H1 (cell line): Measurements from ENCODE around the gene HMMR. TPM values are rescaled to one million over a fixed set of nuclear protein-coding genes. Genes with fewer than 3 reads are reported as not detected.

Experiments used
- CTCF ChIA-PET: fragments of 300-600 bp; sonication (Branson Sonifier 250); formaldehyde crosslinking; loops from one replicate; lab custom pipeline; 2021; ENCODE audit not compliant: partially characterized antibody; lab: Charles Lee
- POLR2A ChIA-PET: fragments of 300-600 bp; sonication (Branson Sonifier 250); formaldehyde crosslinking; loops from one replicate; lab custom pipeline; 2021; ENCODE audit warnings: inconsistent platforms; ENCODE audit not compliant: partially characterized antibody; lab: Charles Lee
- DNase-seq, 2 experiments: peaks; one replicate each; pipeline versions ENCODE4 v3.0.0 to v3.0.0-alpha.2; 2010 to 2022; ENCODE audit warnings: low spot score in 2 of 2, low read depth in 1 of 2, mixed read lengths in 1 of 2
- FAIRE-seq: peaks from 2 replicates; lab custom pipeline; 2011; peaks lifted over from hg19 to GRCh38; lab: Jason Lieb, UNC
- H2AFZ ChIP-seq: 2 replicates; pipeline ENCODE4 v1.8.1; 2012; ENCODE audit warnings: low read length, inconsistent platforms
- H2AK5ac ChIP-seq: 2 replicates; pipeline ENCODE4 v1.6.1; 2013; ENCODE audit warnings: low read depth, low read length
- H2BK120ac ChIP-seq: replicated peaks from 2 replicates; pipeline ENCODE3; 2013; ENCODE audit warnings: low read depth, low read length, inconsistent platforms
- H2BK12ac ChIP-seq: 2 replicates; pipeline ENCODE4 v1.6.1; 2013; ENCODE audit warnings: low read depth, low read length
- H2BK15ac ChIP-seq: 2 replicates; pipeline ENCODE4 v1.6.1; 2013; ENCODE audit warnings: low read length
- H2BK20ac ChIP-seq: 2 replicates; pipeline ENCODE4 v1.6.1; 2013; ENCODE audit warnings: low read length
- H2BK5ac ChIP-seq: 2 replicates; pipeline ENCODE4 v1.6.1; 2013; ENCODE audit warnings: low read depth, low read length
- H3K14ac ChIP-seq: 2 replicates; pipeline ENCODE4 v1.6.1; 2013; ENCODE audit warnings: inconsistent platforms; ENCODE audit not compliant: insufficient read length
- H3K18ac ChIP-seq: 2 replicates; pipeline ENCODE4 v1.6.1; 2013; ENCODE audit warnings: low read length; ENCODE audit errors: extremely low read depth
- H3K23ac ChIP-seq: 2 replicates; pipeline ENCODE4 v1.6.1; 2013; ENCODE audit warnings: inconsistent platforms; ENCODE audit not compliant: insufficient read length
- H3K23me2 ChIP-seq: 2 replicates; pipeline ENCODE4 v1.6.1; 2013; ENCODE audit warnings: low read depth, low read length
- H3K27ac ChIP-seq: 2 replicates; pipeline ENCODE4 v1.6.1; 2011; ENCODE audit warnings: low read depth, low read length, inconsistent platforms
- H3K27me3 ChIP-seq, 4 experiments: replicated peaks in 1 of 4; 1 replicate in 1 of 4; 2 replicates in 3 of 4; pipeline versions ENCODE4 v1.6.1 to v1.8.1; 2011 to 2013; ENCODE audit warnings: low read length in 3 of 4, mild to moderate bottlenecking in 3 of 4, inconsistent platforms in 2 of 4, mixed read lengths in 2 of 4, moderate library complexity in 1 of 4; ENCODE audit not compliant: control insufficient read depth in 3 of 4, insufficient read depth in 3 of 4; ENCODE audit errors: extremely low read depth in 1 of 4
- H3K36me3 ChIP-seq, 4 experiments: 2 replicates each; pipeline versions ENCODE4 v1.6.1 to v1.8.1; 2011 to 2013; ENCODE audit warnings: mild to moderate bottlenecking in 4 of 4, low read length in 3 of 4, moderate library complexity in 2 of 4, control low read depth in 1 of 4, inconsistent platforms in 1 of 4; ENCODE audit not compliant: insufficient read depth in 4 of 4, control insufficient read depth in 2 of 4
- H3K4ac ChIP-seq: replicated peaks from 2 replicates; pipeline ENCODE3; 2013; ENCODE audit warnings: low read length, low read depth, mixed read lengths, inconsistent platforms; ENCODE audit not compliant: insufficient read length
- H3K4me1 ChIP-seq, 4 experiments: replicated peaks in 1 of 4; 1 replicate in 1 of 4; 2 replicates in 3 of 4; pipeline versions ENCODE4 v1.6.1 to v1.8.1; 2011 to 2013; ENCODE audit warnings: low read length in 3 of 4, inconsistent platforms in 2 of 4, mixed read lengths in 1 of 4; ENCODE audit not compliant: insufficient read depth in 4 of 4, control insufficient read depth in 3 of 4
- H3K4me2 ChIP-seq, 2 experiments: 2 replicates each; pipeline versions ENCODE4 v1.6.1 to v1.8.1; 2011 to 2013; ENCODE audit warnings: low read depth in 2 of 2, low read length in 2 of 2, control low read depth in 1 of 2, inconsistent platforms in 1 of 2, mild to moderate bottlenecking in 1 of 2; ENCODE audit not compliant: insufficient read depth in 1 of 2
- H3K4me3 ChIP-seq, 4 experiments: fragments of 200-600, 300-600 bp in 1 of 4; sonication (generic), shearing (Covaris generic), sonication (Bioruptor Twin) in 1 of 4; 2 replicates each; pipeline versions ENCODE4 v1.5.1 to v1.8.1; 2011 to 2016; ENCODE audit warnings: low read length in 4 of 4, low read depth in 3 of 4, control low read depth in 2 of 4, inconsistent platforms in 2 of 4, mild to moderate bottlenecking in 2 of 4, mixed read lengths in 1 of 4, moderate library complexity in 1 of 4; ENCODE audit not compliant: insufficient read depth in 2 of 4; ENCODE audit errors: extremely low read depth in 1 of 4
- H3K56ac ChIP-seq: replicated peaks from 2 replicates; pipeline ENCODE3; 2013; ENCODE audit warnings: low read depth, mild to moderate bottlenecking, mixed read lengths, low read length, inconsistent platforms; ENCODE audit not compliant: insufficient read length
- H3K79me1 ChIP-seq: 2 replicates; pipeline ENCODE4 v1.6.1; 2013; ENCODE audit warnings: low read depth, low read length, control low read depth
- H3K79me2 ChIP-seq, 2 experiments: 2 replicates each; pipeline versions ENCODE4 v1.6.1 to v1.8.1; 2012 to 2013; ENCODE audit warnings: low read length in 2 of 2, mild to moderate bottlenecking in 2 of 2, inconsistent platforms in 1 of 2; ENCODE audit not compliant: insufficient read depth in 2 of 2, control insufficient read depth in 1 of 2
- H3K9ac ChIP-seq, 4 experiments: replicated peaks in 1 of 4; 1 replicate in 1 of 4; 2 replicates in 3 of 4; pipeline versions ENCODE4 v1.6.1 to v1.8.1; 2011 to 2013; ENCODE audit warnings: low read depth in 3 of 4, low read length in 3 of 4, control low read depth in 2 of 4, mild to moderate bottlenecking in 2 of 4, moderate library complexity in 2 of 4, inconsistent platforms in 1 of 4; ENCODE audit errors: extremely low read depth in 1 of 4
- H3K9me3 ChIP-seq, 2 experiments: 2 replicates each; pipeline versions ENCODE4 v1.6.1 to v1.8.1; 2012 to 2013; ENCODE audit warnings: mild to moderate bottlenecking in 2 of 2, moderate library complexity in 2 of 2, control low read depth in 1 of 2, inconsistent platforms in 1 of 2, low read depth in 1 of 2, low read length in 1 of 2, mixed read lengths in 1 of 2; ENCODE audit not compliant: insufficient read depth in 2 of 2
- H4K20me1 ChIP-seq, 2 experiments: replicated peaks in 1 of 2; 2 replicates each; pipeline versions ENCODE3 to v1.8.1; 2011 to 2013; ENCODE audit warnings: inconsistent platforms in 2 of 2, low read length in 2 of 2, mild to moderate bottlenecking in 1 of 2; ENCODE audit not compliant: insufficient read depth in 2 of 2, control insufficient read depth in 1 of 2
- H4K5ac ChIP-seq: 2 replicates; pipeline ENCODE4 v1.6.1; 2013; ENCODE audit warnings: low read length, low read depth, mixed read lengths, inconsistent platforms; ENCODE audit not compliant: insufficient read length
- H4K8ac ChIP-seq: 2 replicates; pipeline ENCODE4 v1.8.0; 2013; ENCODE audit warnings: mild to moderate bottlenecking, moderate library complexity, low read length, inconsistent platforms; ENCODE audit not compliant: insufficient read depth; ENCODE audit errors: extremely low read depth
- H4K91ac ChIP-seq: replicated peaks from 2 replicates; pipeline ENCODE3; 2013; ENCODE audit warnings: low read length, mixed read lengths, inconsistent platforms; ENCODE audit not compliant: insufficient read length
- BRCA1 ChIP-seq: IDR thresholded peaks from 2 replicates; pipeline ENCODE4 v1.6.1; 2012; ENCODE audit warnings: low read depth, low read length, improper control_type of control experiment
- CBX5 ChIP-seq: fragments of 300-800, 300-1000 bp; sonication (generic); IDR thresholded peaks from 2 replicates; pipeline ENCODE4 v1.7.1; 2016; ENCODE audit warnings: antibody characterized with exemption, low read length, low read depth
- POLR2A ChIP-seq, 2 experiments: IDR thresholded peaks; 1 replicate in 1 of 2; 2 replicates in 1 of 2; pipeline ENCODE4 v1.6.1; 2011; ENCODE audit warnings: low read depth in 2 of 2, low read length in 2 of 2, mild to moderate bottlenecking in 2 of 2; ENCODE audit errors: control extremely low read depth in 1 of 2
- RAD21 ChIP-seq, 2 experiments: IDR thresholded peaks in 1 of 2; conservative IDR thresholded peaks in 1 of 2; 2 replicates each; pipeline ENCODE4 v1.6.1; 2011; ENCODE audit warnings: low read depth in 2 of 2, low read length in 2 of 2, improper control_type of control experiment in 1 of 2, inconsistent platforms in 1 of 2, mild to moderate bottlenecking in 1 of 2, moderate library complexity in 1 of 2
- RXRA ChIP-seq: IDR thresholded peaks from 2 replicates; pipeline ENCODE4 v1.6.1; 2011; ENCODE audit warnings: low read depth, mild to moderate bottlenecking, low read length, moderate library complexity; ENCODE audit not compliant: insufficient read depth
- ZNF274 ChIP-seq: IDR thresholded peaks from 2 replicates; pipeline ENCODE4 v1.7.0; 2012; ENCODE audit warnings: low read length, borderline replicate concordance; ENCODE audit errors: extremely low read depth
- WGBS, 2 experiments: shearing (Covaris generic) in 1 of 2; methylation state at CpG; one replicate each; pipeline versions ENCODE4 v1.1.6 to v1.1.7; 2013 to 2015; ENCODE audit warnings: low lambda C conversion rate in 2 of 2, mixed read lengths in 2 of 2, inconsistent platforms in 1 of 2, low coverage in 1 of 2, missing lambda C conversion rate in 1 of 2; ENCODE audit not compliant: insufficient replicate concordance in 2 of 2, insufficient coverage in 1 of 2, insufficient read length in 1 of 2; ENCODE audit errors: extremely low coverage in 1 of 2, missing lambda C conversion rate in 1 of 2; 5-methylcytosine and 5-hydroxymethylcytosine counted together
- polyA plus RNA-seq, 7 experiments: library from polyadenylated mRNA; depleted of rRNA in 3 of 7; stranded (reverse) in 5 of 7; unstranded in 2 of 7; fragments of >200 nt in 5 of 7; fragments of 200-250 nt in 2 of 7; gene quantifications; 1 replicate in 5 of 7; 2 replicates in 1 of 7; 4 replicates in 1 of 7; pipeline versions ENCODE4 v1.2.1 to v1.2.3, GENCODE V29; 2011 to 2013; ENCODE audit warnings: missing spikeins in 2 of 7, mixed read lengths in 2 of 7
- total RNA-seq: library from RNA; stranded (reverse); fragmentation: NEBNext Ultra II Directional; extraction: Animal tissue kit (Norgen Biotek cat#: 25700); gene quantifications from 2 replicates; pipeline ENCODE4 v1.2.1, GENCODE V29; 2021

Gene HMMR
- total and polyA plus RNA-seq, 2 of the 8 experiments (the other 6 are each of a cell fraction or from before 2014, with no cell fraction given): 17.5 to 77.3 TPM

GRCh38 chr5:163440954-163441353, 19.5 kb upstream of the HMMR start:
- Histone ChIP-seq H2BK20ac (no peak overlapping the region), H2BK12ac (no peak overlapping the region), H3K4me3 (peak overlapping the region in 1 of 4 experiments; percentile 92; a peak in 1 of 8 replicates), H3K23ac (no peak overlapping the region), H3K18ac (no peak overlapping the region), H4K5ac (no peak overlapping the region), H3K9me3 (no peaks in the 10 kb centered on the region), H3K27me3 (no peaks in the 10 kb centered on the region), H2AK5ac (no peak overlapping the region), H3K4me1 (peaks cover 0 to 3% (median 1%) of the 10 kb centered on the region in 4 experiments; a peak in 3 of 7 replicates), H3K4ac (no peak overlapping the region), H2BK120ac (no peak overlapping the region), H3K4me2 (peak overlapping the region in 1 of 2 experiments; percentile 34; a peak in 1 of 4 replicates), H4K20me1 (peaks cover 7 to 19% of the 10 kb centered on the region in 2 experiments), H2BK5ac (no peak overlapping the region), H3K27ac (no peak overlapping the region), H3K9ac (no peak overlapping the region), H3K56ac (no peak overlapping the region), H4K8ac (no peak overlapping the region), H3K79me2 (peaks cover 20 to 54% of the 10 kb centered on the region in 2 experiments), H3K36me3 (peaks cover 10 to 71% (median 51%) of the 10 kb centered on the region in 4 experiments), H3K23me2 (0 out of 2 replicates have a peak, but pooled peaks cover 2% of the 10 kb centered on the region), H2BK15ac (no peak overlapping the region), H3K79me1 (no peaks in the 10 kb centered on the region), H2AFZ (no peak overlapping the region), H4K91ac (no peak overlapping the region), H3K14ac (no peak overlapping the region)
- FAIRE-seq (no peak), DNase-seq (no peak)
- WGBS, 2 experiments: 92% methylated on average over 3 of the region's 3 CpGs; no CpG with 5 or more reads in 1 of the 2 experiments
- POLR2A ChIA-PET: interaction anchor here (1.2 to 9.0 kb wide), 3 partner anchors 17 to 65 kb away, joined by 3 to 189 read pairs (median 3); partner anchors contain the start of genes HMMR, MAT2B and NUDCD2
- TF ChIP-seq BRCA1: no peak
- TF ChIP-seq ZNF274: no peak
- TF ChIP-seq RAD21 (IDR thresholded peaks at IDR 0.05 in 1 of 2, conservative IDR thresholded peaks at IDR 0.05 in 1 of 2; ENCODE audit: low read depth in 2 of 2, low read length in 2 of 2): no peak
- TF ChIP-seq CBX5: no peak
- TF ChIP-seq RXRA: no peak
- TF ChIP-seq POLR2A (IDR thresholded peaks at IDR 0.05; ENCODE audit: control extremely low read depth in 1 of 2, low read depth in 2 of 2, low read length in 2 of 2): no peak
- CTCF ChIA-PET: no interaction called here
